KG1 (cell line): ENCODE measurements around the gene ADGRL2.

Experiments used
- DNase-seq: peaks from one replicate; lab custom pipeline; 2025; lab: John Stamatoyannopoulos, UW

Gene ADGRL2

DNA sequence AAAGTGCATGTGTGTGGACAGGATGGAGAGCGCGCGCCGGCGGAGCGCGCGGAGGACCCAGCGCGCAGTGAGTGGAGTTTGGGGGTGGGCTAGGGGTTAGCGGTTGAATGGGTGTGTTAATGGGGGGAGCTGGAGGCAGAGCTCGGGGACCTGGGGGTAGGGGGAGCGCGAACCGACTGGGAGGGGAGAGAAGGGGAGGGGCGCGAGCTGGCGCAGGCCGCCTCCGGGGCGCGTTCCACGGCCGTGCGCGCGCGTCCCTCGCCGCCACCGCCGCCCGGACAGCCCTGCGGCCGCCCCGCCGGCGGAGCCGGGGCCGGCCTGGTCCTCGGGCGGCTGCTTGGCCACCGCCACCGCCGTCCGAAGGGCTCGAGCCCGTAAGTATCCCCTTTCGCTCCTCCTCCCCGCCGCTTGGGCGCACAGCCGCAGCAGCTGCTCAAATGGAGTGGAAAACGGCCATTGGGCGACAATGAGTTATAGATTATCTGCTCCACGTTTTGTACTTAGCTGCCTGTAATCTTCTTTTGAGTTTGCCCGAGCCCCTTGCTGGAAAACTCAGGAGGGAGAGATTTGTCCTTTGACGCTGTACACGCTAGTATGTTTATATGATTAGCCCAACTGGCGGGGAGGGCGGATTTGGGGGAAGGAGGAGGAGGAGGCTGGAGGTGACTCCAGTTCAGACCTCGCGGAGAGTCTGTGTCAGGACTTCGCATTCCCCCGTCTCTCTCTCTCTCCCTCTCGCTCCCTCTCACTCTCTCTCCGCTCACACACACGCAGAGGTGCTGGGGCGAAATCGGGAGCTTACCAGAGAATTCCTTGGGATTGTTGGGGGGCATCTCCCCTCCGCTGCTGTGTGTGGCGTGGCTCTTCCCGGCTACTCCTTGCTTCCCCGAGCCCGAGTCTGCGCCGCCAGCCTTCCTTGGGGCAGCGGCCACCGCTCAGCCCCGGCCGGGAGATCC lies at the start of gene ADGRL2:
Gene ADGRL2 (plus strand): TSS at position 240 of the 956 bp plus-strand sequence. CDS start 36,051 bp downstream, outside the sequence.
- peak; percentile 30 for DNase-seq

GRCh38 chr1:81752840-81753239 lies 47.9 kb upstream of the ADGRL2 start:
- no peak for DNase-seq

DNA sequence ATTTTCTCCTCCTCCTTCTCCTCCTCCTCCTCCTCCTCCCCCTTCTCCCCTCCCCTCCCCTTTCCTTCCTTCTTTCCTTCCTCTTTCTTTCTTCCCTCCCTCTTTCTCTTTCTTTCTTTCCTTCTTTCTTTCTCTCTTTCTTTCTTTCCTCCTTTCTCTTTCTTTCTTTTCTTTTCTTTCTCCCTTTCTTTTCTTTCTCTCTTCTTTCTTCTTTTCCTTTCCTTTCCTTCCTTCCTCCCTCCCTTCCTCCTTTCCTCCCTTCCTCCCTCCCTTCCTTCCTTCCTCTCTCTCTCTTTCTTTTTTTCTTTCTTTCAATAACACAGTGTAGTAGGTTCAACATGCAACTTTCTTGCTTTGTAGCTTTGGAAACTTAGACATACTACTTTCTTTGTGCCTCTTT lies 46.3 kb upstream of the ADGRL2 start:
- no peak for DNase-seq

GRCh38 chr1:81756872-81757271 lies 43.9 kb upstream of the ADGRL2 start:
- DNase-seq, result no peak

DNA sequence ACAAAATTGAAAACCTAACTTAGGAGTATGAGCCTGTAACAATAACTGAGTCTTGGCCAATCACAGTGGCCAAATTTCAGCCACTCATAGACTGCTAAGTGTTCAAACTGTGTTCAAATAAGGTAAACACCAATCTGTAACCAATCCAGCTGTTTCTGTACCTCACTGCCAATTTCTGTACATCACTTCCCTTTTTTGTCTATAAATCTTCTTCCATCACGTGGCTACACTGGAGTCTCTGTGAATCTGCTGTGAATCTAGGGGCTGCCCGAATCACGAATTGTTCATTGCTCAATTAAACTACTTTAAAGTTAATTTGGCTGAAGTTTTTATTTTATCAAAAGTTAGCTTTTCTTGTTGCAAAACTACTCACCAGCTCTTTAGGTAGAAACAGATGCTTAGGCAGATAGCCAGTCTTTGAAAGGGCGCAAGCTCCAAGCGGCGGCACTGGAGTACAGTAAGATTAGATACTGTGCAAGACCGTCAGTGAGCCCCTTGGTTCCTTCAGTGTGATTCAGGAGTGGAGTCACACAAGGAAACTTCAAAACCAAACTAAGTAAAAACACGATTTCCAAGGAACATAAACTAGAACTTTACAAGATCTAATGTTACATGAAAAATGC lies 43.2 kb upstream of the ADGRL2 start:
- no peak for DNase-seq

DNA sequence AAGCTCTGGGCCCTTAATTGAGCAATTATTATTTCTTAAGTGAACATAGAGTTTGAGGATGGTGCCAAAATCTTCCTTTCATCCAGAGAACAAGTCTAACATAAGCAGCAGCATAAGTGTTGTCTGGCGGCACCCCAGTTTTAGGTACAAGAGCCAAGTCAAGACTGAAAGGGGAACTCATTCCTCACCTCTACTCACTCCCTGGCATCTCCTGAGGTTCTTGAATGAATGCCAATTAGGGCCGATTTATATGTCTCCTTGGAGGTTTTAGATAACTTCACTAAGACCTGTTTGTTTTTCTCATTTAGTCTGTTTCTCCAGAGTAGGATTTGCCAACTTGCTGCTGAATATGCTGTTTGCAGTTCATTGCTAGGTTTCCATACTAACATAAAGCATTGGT lies 42.6 kb upstream of the ADGRL2 start:
- DNase-seq, result no peak

DNA sequence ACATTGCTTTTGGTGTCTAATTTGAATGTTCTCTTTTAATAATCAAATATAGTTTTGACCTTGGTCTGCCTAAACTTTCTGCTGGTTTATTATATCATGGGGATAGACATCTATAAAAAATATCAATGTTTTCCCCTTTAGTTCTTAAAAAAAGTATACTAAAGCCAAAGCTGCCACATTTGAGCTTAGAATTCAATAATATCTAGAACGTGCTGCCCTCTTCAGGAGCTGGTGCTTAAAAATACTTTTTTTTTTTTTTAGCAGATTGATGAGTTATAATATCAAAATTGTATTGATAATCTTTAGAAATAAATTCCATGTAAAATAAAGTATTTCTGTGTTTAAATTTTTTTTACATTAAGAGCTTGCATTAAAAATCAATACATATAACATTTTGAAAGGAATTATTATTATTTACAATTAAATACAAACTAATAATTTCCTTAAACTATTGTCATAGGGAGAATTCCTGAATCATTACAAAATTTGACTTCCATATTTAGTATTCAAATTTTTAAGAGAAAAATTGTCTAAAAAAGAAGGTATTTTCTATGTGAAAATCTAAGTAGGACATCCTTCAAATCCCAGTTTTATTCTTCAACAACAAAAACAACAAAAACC lies 40.1 kb upstream of the ADGRL2 start:
- DNase-seq, result peak; percentile 1

DNA sequence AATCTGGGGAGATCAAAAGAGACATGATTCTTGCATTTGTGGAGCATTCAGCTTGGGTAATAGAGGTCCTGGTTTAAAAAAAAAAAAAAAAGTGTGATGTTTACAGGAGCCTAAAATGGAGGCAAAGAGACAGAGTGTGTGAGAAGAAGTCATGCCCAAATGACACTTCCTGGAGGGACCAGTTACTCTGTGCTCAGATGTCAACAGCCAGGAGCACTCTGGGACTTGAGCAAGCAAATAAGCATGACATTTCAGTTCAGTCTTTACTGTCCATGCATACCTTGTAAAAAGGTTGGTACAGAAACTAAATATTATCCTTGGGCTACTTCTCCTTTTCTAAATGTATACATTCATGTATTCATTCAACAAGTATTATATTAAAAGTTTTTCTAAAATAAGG lies 25.2 kb upstream of the ADGRL2 start:
- DNase-seq, result no peak

DNA sequence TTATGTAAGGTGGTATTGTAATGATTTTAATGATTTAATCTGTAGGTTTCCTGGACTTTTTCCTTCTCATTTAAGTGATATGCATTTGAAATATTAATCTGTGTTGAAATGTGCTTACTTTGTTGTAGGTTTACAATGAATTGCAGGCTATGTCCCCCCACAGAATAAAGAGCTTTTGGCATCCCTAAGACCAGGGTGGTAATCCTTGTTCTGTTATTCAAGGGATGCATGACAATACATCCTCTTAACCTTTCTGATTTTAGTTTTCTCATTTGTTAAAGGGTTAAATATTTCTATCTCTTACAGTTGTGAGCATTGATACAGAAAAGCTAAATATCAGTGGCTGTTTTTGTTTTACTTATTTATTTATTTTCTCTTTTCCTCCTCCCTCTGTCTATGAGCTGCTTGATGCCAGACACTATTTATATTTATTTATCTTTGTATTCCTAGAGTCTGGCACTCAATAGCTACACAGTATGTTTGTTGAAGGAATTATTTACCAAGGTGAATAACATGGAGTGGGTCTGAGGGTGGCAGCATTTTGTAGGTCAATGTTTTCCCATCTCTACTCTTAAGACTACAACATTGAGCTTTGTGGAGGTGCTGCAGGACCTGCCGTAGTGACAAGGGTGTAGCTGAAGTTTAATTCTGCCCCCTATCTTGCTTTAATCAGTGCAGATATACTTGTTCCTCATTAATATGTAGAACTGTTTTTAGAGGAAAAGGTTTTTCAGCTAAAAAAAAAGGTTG lies 19.9 kb upstream of the ADGRL2 start:
- no peak for DNase-seq

GRCh38 chr1:81781749-81782148 lies 19.0 kb upstream of the ADGRL2 start:
- DNase-seq, result no peak

- no peak for DNase-seq
These were observed 8.6 kb upstream of the ADGRL2 start for GRCh38 chr1:81792184-81792583.

- DNase-seq, result no peak
These were observed 3.0 kb upstream of the ADGRL2 start for GRCh38 chr1:81797701-81798100.

- DNase-seq, result no peak
These were observed 617 bp upstream of the ADGRL2 start for GRCh38 chr1:81799939-81800694.

DNA sequence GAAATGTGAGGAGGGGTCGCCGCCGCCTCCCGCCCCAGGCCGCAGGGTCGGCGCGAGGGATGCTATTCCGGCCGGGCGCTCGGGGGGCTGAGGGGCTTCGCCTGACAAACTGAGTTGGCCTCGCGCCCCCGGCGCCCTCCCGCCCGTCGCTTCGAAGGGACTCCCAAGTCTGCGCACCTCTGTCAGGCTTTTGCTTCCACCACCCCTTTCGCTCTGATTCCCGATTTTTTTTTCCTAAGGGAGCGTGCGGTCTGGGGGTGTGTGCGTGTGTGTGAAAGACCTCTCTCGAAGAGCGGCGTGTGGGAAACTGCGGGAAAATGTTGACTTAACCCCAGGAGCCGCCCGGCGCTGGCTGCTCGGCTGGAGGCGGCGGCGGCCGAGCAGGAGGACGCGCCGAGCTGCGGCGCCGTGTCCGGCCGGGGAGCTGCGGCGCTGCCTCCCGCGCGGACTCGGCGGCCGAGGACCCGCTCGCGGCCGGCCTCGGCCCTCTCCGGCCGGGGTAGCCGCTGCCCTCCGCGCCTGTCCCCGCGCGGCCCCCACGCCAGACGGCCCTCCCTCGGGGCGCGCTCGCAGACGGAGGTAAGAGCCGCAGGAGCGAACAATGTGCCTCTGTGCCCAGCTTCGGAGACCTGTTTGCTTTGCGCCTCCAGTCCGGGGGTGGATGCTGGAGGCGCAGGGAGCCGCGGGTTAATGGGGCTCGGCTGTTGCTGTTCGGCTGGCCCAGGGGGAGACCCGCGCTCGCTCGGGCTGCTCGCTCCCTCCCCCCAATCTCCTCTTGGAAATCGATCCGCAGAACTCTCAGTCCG lies 1.1 kb downstream of the ADGRL2 start:
- DNase-seq, result no peak

DNA sequence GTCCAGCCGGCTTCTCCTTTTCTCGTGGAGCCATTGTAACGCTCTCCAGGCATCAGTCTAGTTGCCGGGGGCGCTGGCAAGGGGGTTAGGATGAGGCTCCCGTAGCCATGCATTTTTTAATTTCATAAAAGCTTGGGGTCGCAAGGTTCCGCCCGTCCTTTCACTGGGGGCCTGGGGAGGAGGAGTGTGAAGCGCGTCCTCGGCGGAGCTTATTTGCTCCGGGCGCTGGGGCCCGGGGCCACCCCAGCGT lies 1.6 kb downstream of the ADGRL2 start:
- DNase-seq, result no peak

DNA sequence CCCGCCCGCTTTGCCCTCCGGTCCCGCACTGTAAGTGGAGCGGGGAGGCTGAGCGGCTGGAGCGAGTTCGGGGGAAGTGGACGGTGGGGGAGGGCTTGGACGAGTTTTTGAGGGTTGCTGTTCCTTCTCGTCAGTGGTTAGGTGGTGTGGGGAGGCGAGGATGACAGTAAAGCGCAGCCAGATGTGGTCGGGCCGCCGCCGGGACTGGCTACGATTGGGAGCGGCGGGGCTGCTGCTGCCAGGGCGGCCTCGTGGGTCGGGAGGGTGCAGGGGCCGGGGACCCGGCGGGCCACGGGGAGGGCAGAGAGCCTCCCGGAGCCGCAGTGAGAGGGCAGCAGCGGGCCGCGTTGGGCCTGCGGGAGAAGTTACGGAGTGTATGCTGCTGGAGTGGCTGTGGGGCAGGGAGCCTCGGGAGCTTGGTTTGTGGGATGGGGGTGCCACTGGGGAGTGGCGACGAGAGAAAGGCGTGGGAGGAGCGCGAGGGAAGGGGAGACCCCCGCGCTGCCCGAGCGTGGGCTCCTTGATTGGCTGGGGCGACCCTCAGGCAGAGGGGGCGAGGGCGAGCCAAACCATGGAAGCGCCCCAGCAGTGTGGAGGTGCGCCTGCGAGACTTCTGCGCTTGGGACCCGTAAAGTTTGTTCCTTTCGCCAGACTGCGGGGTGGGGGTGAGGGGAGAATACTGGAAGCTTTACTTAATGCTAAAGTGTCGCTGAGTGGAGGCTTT lies 2.1 kb downstream of the ADGRL2 start:
- no peak for DNase-seq

DNA sequence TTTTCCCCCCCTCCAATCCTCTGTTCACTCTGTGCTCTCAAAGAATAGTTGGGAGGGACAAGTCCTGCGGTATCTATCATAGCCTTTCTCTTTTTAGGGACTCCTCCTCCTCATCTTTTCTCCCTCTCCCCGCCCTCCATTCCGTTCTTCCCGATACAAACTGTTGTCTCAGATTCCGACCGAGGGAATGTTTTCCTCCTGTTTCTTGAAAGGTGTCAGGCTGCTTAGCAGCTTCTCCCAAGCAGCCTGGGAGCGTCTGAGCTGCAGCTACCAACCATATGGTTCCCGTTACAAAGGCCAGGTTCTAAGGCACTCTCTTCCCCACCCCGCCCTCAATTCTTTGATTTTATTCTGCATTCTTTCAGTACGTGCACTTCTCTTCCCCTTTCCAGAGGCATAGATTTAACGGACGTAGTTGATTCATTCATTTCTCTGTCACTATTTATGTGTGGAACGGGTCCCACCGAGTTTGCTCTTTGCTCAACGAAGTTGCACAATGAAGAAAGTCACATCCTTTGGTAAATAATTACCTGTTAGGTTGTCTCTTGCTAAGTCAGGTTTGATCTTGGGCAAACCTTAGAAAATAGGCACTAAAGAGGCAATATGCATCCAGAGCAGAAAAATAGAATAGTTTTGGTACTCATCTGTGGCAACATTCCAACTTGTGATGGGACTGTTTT lies 2.8 kb downstream of the ADGRL2 start:
- no peak for DNase-seq

DNA sequence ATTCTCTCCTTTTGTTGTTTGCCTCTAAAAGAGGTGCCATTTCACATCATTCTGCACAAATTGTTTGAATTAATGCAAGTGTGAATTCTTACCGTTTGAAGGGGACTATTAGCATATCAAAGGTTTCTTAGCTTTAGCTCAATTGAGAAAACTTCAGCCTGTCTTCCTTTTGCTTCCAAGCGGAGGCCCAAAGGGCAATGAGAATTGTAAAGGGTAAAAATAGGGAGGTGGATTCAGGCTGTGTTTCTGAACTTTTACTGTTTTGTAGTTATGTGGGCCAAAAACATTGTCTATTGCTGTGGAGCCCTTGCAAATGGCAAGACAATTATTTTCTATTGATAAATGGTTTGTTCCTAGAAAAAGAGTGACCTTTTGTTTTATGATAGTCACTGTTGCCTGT lies 3.6 kb downstream of the ADGRL2 start:
- DNase-seq, result no peak

- DNase-seq, result no peak
These were observed 5.0 kb downstream of the ADGRL2 start for GRCh38 chr1:81805537-81806431.
